ENCODE data around the gene SLC15A2.

SLC15A2 gene

GRCh38 chr3:121951291-121951919 is 57.2 kb downstream of the SLC15A2 start:
- H3F3A ChIP-seq (ENCODE audit: insufficient read depth, low read length): no peaks in the 10 kb centered on the region
- no peak overlapping the region for H3K27ac ChIP-seq (ENCODE audit: low read depth, low read length, poor library complexity, severe bottlenecking)
- no peaks in the 10 kb centered on the region for H3K79me2 ChIP-seq (ENCODE audit: insufficient read depth, low read length)
- H3K4me2 ChIP-seq (ENCODE audit: low read length): no peak overlapping the region
- H3K4me1 ChIP-seq (ENCODE audit: insufficient read depth, low read length, severe bottlenecking): no peaks in the 10 kb centered on the region
- no peaks in the 10 kb centered on the region for H4K20me1 ChIP-seq (ENCODE audit: insufficient read depth, low read length)
- H3K9ac ChIP-seq (ENCODE audit: low read length): no peak overlapping the region
- H3K9me2 ChIP-seq (ENCODE audit: low read depth, low read length): 0 out of 2 replicates have a peak, but pooled peaks cover 4% of the 10 kb centered on the region
- peaks cover 7% of the 10 kb centered on the region; the same call in 1 of the 2 replicates for H3K36me3 ChIP-seq (ENCODE audit: insufficient read depth, low read length)
- TF ChIP-seq, protein P1, sequence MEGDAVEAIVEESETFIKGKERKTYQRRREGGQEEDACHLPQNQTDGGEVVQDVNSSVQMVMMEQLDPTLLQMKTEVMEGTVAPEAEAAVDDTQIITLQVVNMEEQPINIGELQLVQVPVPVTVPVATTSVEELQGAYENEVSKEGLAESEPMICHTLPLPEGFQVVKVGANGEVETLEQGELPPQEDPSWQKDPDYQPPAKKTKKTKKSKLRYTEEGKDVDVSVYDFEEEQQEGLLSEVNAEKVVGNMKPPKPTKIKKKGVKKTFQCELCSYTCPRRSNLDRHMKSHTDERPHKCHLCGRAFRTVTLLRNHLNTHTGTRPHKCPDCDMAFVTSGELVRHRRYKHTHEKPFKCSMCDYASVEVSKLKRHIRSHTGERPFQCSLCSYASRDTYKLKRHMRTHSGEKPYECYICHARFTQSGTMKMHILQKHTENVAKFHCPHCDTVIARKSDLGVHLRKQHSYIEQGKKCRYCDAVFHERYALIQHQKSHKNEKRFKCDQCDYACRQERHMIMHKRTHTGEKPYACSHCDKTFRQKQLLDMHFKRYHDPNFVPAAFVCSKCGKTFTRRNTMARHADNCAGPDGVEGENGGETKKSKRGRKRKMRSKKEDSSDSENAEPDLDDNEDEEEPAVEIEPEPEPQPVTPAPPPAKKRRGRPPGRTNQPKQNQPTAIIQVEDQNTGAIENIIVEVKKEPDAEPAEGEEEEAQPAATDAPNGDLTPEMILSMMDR (IDR thresholded peaks at IDR 0.05; ENCODE audit: low read length): no peak
- TF ChIP-seq EZH2 (IDR thresholded peaks at IDR 0.05; ENCODE audit: borderline replicate concordance, low read length): no peak
- H3K27me3 ChIP-seq (ENCODE audit: insufficient read depth, low read length): no peaks in the 10 kb centered on the region
- H3K4me3 ChIP-seq (ENCODE audit: low read depth, low read length, poor library complexity, severe bottlenecking): no peak overlapping the region
- H3K9me3 ChIP-seq (ENCODE audit: low read length): peaks cover 9% of the 10 kb centered on the region
- H2AFZ ChIP-seq (ENCODE audit: low read length): no peak overlapping the region

DNA sequence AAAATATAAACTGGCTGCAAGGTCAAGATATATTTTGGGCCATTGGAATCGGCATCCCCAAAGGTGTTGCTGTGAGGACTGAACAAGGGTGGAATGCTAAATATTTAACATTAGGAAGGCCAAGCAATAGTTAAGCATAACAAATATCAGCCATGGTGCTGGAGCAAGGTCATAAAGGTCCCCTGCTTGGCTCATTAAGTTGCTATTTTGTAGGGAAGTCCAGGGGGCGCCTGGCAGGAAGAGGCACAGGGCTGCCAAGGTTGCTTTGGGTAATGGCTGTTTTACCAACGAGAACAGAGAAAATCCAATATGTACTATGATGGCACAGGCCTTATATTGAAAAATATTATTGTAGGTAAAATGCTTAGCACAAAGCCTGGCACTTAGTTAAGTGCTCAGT is 62.2 kb downstream of the SLC15A2 start:
- H2AFZ ChIP-seq (ENCODE audit: low read length): no peak overlapping the region
- no peak overlapping the region for H3K4me2 ChIP-seq (ENCODE audit: low read length)

GRCh38 chr3:121957674-121958415 is 63.6 kb downstream of the SLC15A2 start:
- Histone ChIP-seq H3F3A (ENCODE audit: insufficient read depth, low read length) (no peaks in the 10 kb centered on the region), H3K36me3 (ENCODE audit: insufficient read depth, low read length) (no peaks in the 10 kb centered on the region; the same call in 1 of the 2 replicates), H3K79me2 (ENCODE audit: insufficient read depth, low read length) (no peaks in the 10 kb centered on the region), H3K4me3 (ENCODE audit: low read depth, low read length, poor library complexity, severe bottlenecking) (no peak overlapping the region), H3K9ac (ENCODE audit: low read length) (no peak overlapping the region), H3K27me3 (ENCODE audit: insufficient read depth, low read length) (no peaks in the 10 kb centered on the region), H3K9me2 (ENCODE audit: low read depth, low read length) (no peaks in the 10 kb centered on the region), H3K4me1 (ENCODE audit: insufficient read depth, low read length, severe bottlenecking) (no peaks in the 10 kb centered on the region), H3K27ac (ENCODE audit: low read depth, low read length, poor library complexity, severe bottlenecking) (no peak overlapping the region), H4K20me1 (ENCODE audit: insufficient read depth, low read length) (no peaks in the 10 kb centered on the region), H2AFZ (ENCODE audit: low read length) (no peak overlapping the region), H3K9me3 (ENCODE audit: low read length) (no peaks in the 10 kb centered on the region), H3K4me2 (ENCODE audit: low read length) (no peak overlapping the region)
- TF ChIP-seq, protein P1 (IDR thresholded peaks at IDR 0.05; ENCODE audit: low read length): no peak
- no peak for TF ChIP-seq EZH2 (IDR thresholded peaks at IDR 0.05; ENCODE audit: borderline replicate concordance, low read length)

More for the DNA sequence above, 62.2 kb downstream of the SLC15A2 start:
- Histone ChIP-seq H3K79me2 (ENCODE audit: insufficient read depth, low read length) (no peaks in the 10 kb centered on the region), H4K20me1 (ENCODE audit: insufficient read depth, low read length) (no peaks in the 10 kb centered on the region), H3K9ac (ENCODE audit: low read length) (no peak overlapping the region), H3K27me3 (ENCODE audit: insufficient read depth, low read length) (no peaks in the 10 kb centered on the region), H3K4me1 (ENCODE audit: insufficient read depth, low read length, severe bottlenecking) (no peaks in the 10 kb centered on the region), H3K27ac (ENCODE audit: low read depth, low read length, poor library complexity, severe bottlenecking) (no peak overlapping the region), H3K9me3 (ENCODE audit: low read length) (peaks cover 3% of the 10 kb centered on the region), H3K4me3 (ENCODE audit: low read depth, low read length, poor library complexity, severe bottlenecking) (no peak overlapping the region), H3F3A (ENCODE audit: insufficient read depth, low read length) (no peaks in the 10 kb centered on the region), H3K9me2 (ENCODE audit: low read depth, low read length) (no peaks in the 10 kb centered on the region), H3K36me3 (ENCODE audit: insufficient read depth, low read length) (peaks cover 1% of the 10 kb centered on the region; the same call in 1 of the 2 replicates)
- no peak for TF ChIP-seq EZH2 (IDR thresholded peaks at IDR 0.05; ENCODE audit: borderline replicate concordance, low read length)
- TF ChIP-seq, protein P1 (IDR thresholded peaks at IDR 0.05; ENCODE audit: low read length): no peak

All from OCI-LY1 (cell line).